Cardiac fibroblast (primary cell): ENCODE data around the gene LMCD1.
A peak's percentile ranks its signal among the peaks of the same experiment; 100 is the strongest.

Experiments
- DNase-seq, 2 donors: peaks; one replicate each; pipeline versions ENCODE4 v3.0.0 to v3.0.0-alpha.2; 2010; ENCODE audit warnings: low read depth in 2 of 2
- H3K4me3 ChIP-seq, 2 donors: replicated peaks in 1 of 2; 1 replicate in 1 of 2; 2 replicates in 1 of 2; pipeline ENCODE4 v1.5.1; 2011; ENCODE audit warnings: low read depth in 2 of 2, low read length in 2 of 2, mild to moderate bottlenecking in 2 of 2, moderate library complexity in 1 of 2
- TF ChIP-seq, protein P1 (sequence below): IDR thresholded peaks from one replicate; pipeline ENCODE4 v1.5.1; 2011; ENCODE audit warnings: low read depth, mild to moderate bottlenecking, low read length, inconsistent platforms

The LMCD1 gene

GRCh38 chr3:8482263-8482662 is 19.4 kb upstream of the LMCD1 start:
- TF ChIP-seq, protein P1, sequence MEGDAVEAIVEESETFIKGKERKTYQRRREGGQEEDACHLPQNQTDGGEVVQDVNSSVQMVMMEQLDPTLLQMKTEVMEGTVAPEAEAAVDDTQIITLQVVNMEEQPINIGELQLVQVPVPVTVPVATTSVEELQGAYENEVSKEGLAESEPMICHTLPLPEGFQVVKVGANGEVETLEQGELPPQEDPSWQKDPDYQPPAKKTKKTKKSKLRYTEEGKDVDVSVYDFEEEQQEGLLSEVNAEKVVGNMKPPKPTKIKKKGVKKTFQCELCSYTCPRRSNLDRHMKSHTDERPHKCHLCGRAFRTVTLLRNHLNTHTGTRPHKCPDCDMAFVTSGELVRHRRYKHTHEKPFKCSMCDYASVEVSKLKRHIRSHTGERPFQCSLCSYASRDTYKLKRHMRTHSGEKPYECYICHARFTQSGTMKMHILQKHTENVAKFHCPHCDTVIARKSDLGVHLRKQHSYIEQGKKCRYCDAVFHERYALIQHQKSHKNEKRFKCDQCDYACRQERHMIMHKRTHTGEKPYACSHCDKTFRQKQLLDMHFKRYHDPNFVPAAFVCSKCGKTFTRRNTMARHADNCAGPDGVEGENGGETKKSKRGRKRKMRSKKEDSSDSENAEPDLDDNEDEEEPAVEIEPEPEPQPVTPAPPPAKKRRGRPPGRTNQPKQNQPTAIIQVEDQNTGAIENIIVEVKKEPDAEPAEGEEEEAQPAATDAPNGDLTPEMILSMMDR: no peak
- no peak overlapping the region for H3K4me3 ChIP-seq
- DNase-seq: peak in 1 of 2 donors; percentile 33

DNA sequence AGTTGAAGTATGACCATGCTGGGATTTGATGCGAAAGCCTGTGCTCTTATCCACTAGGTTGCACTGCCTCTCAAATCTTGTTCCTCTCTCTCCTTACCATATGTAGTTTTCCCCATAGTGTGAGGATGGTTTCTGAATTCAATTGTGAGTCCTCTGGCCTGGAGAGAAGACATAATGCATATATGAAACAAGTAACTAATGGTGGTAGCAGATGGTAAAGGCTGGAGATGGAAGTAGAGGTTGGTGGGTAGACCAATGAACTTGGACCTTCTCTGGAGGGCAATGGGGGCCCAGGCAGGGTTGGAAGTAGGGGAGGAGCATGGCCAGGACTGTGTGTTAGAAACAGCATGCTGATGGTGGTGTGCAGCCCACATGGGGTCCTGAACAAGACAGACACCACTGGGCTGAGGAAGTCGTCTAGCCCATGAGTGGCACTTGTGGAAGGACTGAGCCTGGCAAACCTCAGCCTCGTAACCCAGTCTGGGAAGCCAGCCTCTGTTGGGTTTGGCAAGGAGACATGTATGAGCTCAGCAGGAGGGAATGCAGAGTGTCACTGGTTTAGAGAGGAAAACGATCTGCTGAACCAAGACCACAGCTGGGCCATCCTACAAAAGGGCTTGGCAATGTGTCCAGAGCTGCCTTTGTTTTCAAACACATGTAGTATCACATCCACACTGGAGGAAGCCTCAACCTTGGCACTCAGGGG is 18.5 kb upstream of the LMCD1 start:
- peak; percentile 96 to 98 for DNase-seq
- TF ChIP-seq, protein P1: no peak
- no peak overlapping the region for H3K4me3 ChIP-seq

DNA sequence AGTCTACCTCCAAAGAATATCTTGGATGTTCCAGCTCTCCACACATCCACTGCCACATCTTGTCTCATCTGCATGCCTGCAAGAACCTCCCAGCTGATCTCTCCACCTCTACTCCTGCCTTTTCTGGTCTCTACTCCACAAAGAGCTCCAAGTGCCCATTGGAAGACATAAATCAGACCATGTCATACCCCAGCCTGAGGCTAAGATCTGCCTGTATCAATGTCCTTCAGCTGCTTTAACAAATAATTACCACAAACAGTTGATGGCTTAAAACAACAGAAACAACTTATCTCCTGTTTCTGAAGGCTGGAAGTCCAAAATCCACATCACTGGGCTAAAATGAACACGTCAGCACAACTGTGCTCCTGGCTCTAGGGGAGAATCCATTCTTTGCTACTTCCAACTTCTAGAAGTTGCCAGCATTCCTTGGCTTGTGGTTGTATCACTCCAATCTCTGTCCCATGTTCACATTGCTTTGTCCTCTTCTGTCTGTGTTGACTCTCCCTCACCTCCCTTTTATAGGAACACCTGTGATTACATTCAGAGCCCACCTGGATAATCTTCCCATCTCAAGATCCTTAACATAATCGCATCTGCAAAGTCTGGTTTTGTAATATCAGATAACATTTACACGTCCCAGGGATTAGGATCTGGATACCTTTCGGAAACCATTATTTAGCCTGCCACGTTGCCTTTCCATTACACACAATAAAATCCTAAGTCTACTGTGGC is 17.0 kb upstream of the LMCD1 start:
- TF ChIP-seq, protein P1: no peak
- DNase-seq: no peak

DNA sequence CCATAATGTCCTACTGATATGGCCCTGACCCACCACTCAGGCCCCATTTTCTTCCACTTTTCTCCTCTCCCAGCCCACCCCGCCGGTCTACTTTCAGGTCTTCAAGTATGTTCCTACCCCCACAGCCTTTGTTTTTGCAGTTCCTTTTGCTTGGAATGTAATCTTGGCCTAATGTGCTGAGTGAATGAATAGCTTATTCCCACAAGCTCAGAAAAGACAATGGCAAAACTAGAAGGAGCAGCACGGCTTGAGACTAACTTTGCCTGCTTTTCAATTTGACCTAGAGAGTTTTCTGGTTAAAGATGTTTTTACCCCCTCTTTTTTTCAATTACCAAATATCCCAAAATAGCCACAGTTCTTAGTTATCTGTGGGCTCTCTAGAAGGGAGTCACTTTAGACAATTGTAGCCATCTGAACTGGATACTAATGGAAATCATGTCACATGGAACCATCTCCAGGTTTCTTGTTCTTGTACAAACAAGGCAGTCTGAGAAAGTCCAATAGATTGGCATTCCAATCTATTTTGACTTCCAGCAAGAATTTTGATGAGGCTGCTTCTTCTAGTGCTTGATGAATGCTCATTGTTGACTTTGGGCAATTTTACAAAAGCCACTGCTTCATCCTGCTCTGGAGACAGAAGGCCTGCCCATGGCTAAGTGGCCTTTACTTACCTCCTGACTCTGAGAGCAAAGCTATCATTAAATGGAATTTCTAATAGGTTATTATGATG is 16.3 kb upstream of the LMCD1 start:
- no peak overlapping the region for H3K4me3 ChIP-seq
- TF ChIP-seq, protein P1: no peak
- no peak for DNase-seq

More for the DNA sequence above, 17.0 kb upstream of the LMCD1 start:
- H3K4me3 ChIP-seq: no peak overlapping the region

DNA sequence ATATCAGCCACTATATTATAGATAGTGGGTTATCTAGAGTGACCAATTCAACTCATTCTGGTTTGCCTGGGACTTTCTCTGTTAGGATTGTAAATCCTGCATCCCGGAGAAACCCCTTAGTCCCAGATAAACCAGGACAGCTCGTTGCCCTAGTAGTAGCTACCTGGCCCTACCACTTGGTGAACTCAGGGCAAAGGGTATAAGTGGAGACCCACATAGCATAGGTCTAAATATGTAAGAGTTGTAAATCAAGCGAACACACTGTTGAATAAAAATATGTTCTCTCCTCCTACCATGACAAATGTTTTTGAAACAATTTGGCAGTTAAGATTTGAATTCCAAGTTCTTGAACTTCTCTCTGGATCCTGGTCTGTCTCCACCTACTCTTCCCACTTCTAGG is 15.7 kb upstream of the LMCD1 start:
- no peak for DNase-seq
- TF ChIP-seq, protein P1: no peak
- H3K4me3 ChIP-seq: no peak overlapping the region

GRCh38 chr3:8486434-8486833 is 15.2 kb upstream of the LMCD1 start:
- TF ChIP-seq, protein P1: no peak
- no peak overlapping the region for H3K4me3 ChIP-seq
- no peak for DNase-seq
